Measurements from ENCODE around the gene RBMX2.

DNA sequence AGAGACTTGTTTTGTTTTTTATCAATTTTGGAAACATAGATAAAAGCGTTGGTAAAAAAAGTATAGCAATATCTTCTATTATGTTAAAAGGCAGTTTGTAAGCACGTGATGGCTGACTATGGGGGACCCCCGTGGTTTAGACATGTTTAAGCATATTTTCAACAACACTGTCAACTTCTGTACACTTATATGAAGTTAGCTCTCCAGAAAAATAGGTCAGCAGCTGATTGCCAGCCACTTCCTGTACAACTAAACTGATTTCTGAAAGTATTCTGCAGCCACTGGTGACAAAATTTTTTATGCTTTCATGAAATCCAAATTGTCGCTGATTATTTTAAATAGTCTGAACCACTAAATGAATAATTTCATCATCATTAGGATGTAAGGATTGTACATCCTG is 45.2 kb downstream of the RBMX2 start:
- TF ChIP-seq, protein P1, sequence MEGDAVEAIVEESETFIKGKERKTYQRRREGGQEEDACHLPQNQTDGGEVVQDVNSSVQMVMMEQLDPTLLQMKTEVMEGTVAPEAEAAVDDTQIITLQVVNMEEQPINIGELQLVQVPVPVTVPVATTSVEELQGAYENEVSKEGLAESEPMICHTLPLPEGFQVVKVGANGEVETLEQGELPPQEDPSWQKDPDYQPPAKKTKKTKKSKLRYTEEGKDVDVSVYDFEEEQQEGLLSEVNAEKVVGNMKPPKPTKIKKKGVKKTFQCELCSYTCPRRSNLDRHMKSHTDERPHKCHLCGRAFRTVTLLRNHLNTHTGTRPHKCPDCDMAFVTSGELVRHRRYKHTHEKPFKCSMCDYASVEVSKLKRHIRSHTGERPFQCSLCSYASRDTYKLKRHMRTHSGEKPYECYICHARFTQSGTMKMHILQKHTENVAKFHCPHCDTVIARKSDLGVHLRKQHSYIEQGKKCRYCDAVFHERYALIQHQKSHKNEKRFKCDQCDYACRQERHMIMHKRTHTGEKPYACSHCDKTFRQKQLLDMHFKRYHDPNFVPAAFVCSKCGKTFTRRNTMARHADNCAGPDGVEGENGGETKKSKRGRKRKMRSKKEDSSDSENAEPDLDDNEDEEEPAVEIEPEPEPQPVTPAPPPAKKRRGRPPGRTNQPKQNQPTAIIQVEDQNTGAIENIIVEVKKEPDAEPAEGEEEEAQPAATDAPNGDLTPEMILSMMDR (IDR thresholded peaks at IDR 0.05) = no peak
- TF ChIP-seq POLR2A (IDR thresholded peaks at IDR 0.05) = no peak
- no peak for TF ChIP-seq EP300 (IDR thresholded peaks at IDR 0.05)

Measured in tibial nerve (tissue), 4 donors.